ENCODE data around the gene TAF9.
"Not testable (repeated sequence)": the region's sequence is repeated elsewhere in the genome, so short reads cannot be mapped to it uniquely, and the experiment has no call there.

TAF9 gene

GRCh38 chr5:69369340-69370121 lies at the start of gene TAF9, which contains the start of the genes AK6 and RAD17:
Gene TAF9 (minus strand): TSS chr5:69369520. CDS start chr5:69365737, 3,783 bp downstream.
Gene AK6 (minus strand): TSS chr5:69369520. CDS start chr5:69369490, 30 bp downstream.
Gene RAD17 (plus strand): TSS chr5:69369818. CDS start chr5:69372209, 2,391 bp downstream.
- DNase-seq: peak; percentile 96

GRCh38 chr5:69418554-69418953 lies 49.2 kb upstream of the TAF9 start:
- DNase-seq: no peak

GRCh38 chr5:69416699-69417098 lies 47.4 kb upstream of the TAF9 start:
- DNase-seq: no peak

- no peak for DNase-seq
These were observed 46.9 kb upstream of the TAF9 start for GRCh38 chr5:69416180-69416579.

GRCh38 chr5:69415584-69415958 lies 46.3 kb upstream of the TAF9 start:
- no peak for DNase-seq

- DNase-seq: peak; percentile 88
These were observed 45.7 kb upstream of the TAF9 start, which contains the start of gene MARVELD2 for GRCh38 chr5:69414885-69415583. Gene MARVELD2 (plus strand): TSS chr5:69415116. CDS start chr5:69419386, 4,270 bp downstream.

- DNase-seq: peak; percentile 90
These were observed 35.5 kb upstream of the TAF9 start for GRCh38 chr5:69404659-69405330.

- no peak for DNase-seq
These were observed 9.1 kb upstream of the TAF9 start for GRCh38 chr5:69378376-69378775.

- DNase-seq: no peak
These were observed 5.7 kb upstream of the TAF9 start for GRCh38 chr5:69374911-69375446.

GRCh38 chr5:69372394-69372793 lies 3.1 kb upstream of the TAF9 start:
- no peak for DNase-seq

GRCh38 chr5:69370335-69370734 lies 1.0 kb upstream of the TAF9 start:
- not testable (repeated sequence) for DNase-seq

- peak; percentile 64 for DNase-seq
These were observed 621 bp downstream of the TAF9 start for GRCh38 chr5:69368458-69369339.

- DNase-seq: peak; percentile 42
These were observed 1.5 kb downstream of the TAF9 start for GRCh38 chr5:69367697-69368279.

- DNase-seq: no peak
These were observed 4.5 kb downstream of the TAF9 start for GRCh38 chr5:69364850-69365249.

- DNase-seq: peak; percentile 77
These were observed 4.9 kb downstream of the TAF9 start for GRCh38 chr5:69364414-69364813.

GRCh38 chr5:69360442-69360841 lies 8.9 kb downstream of the TAF9 start:
- peak; percentile 15 for DNase-seq

- DNase-seq: no peak
These were observed 9.6 kb downstream of the TAF9 start for GRCh38 chr5:69359699-69360098.

- no peak for DNase-seq
These were observed 18.7 kb downstream of the TAF9 start for GRCh38 chr5:69350664-69351063.

- no peak for DNase-seq
These were observed 26.2 kb downstream of the TAF9 start for GRCh38 chr5:69343083-69343482.

- DNase-seq: peak; percentile 19
These were observed 27.7 kb downstream of the TAF9 start for GRCh38 chr5:69341520-69342161.

- no peak for DNase-seq
These were observed 33.9 kb downstream of the TAF9 start for GRCh38 chr5:69335341-69335935.
